Liver (tissue), 9 donors: ENCODE results near the gene LHFPL6. TPM values are rescaled to one million over a fixed set of nuclear protein-coding genes. Genes with fewer than 3 reads are reported as not detected.

ENCODE experiments used
- DNase-seq: peaks from one replicate; pipeline ENCODE4 v3.0.0-alpha.2; 2017; ENCODE audit warnings: low spot score
- H3K27ac ChIP-seq, 2 donors: one replicate each; pipeline ENCODE4 v1.7.0; 2013; ENCODE audit warnings: inconsistent platforms in 2 of 2, low read length in 2 of 2, control low read depth in 1 of 2, low read depth in 1 of 2, mild to moderate bottlenecking in 1 of 2
- H3K27me3 ChIP-seq, 4 donors: one replicate each; pipeline versions ENCODE4 v1.6.1 to v1.7.0; 2013; ENCODE audit warnings: low read length in 3 of 4, inconsistent platforms in 1 of 4, mild to moderate bottlenecking in 1 of 4, moderate library complexity in 1 of 4; ENCODE audit not compliant: control insufficient read depth in 4 of 4, insufficient read depth in 4 of 4
- H3K36me3 ChIP-seq, 4 donors: one replicate each; pipeline versions ENCODE4 v1.6.1 to v1.7.0; 2013; ENCODE audit warnings: low read length in 3 of 4, mild to moderate bottlenecking in 3 of 4, low read depth in 1 of 4, moderate library complexity in 1 of 4; ENCODE audit not compliant: control insufficient read depth in 4 of 4, insufficient read depth in 3 of 4
- H3K4me1 ChIP-seq, 4 donors: one replicate each; pipeline versions ENCODE4 v1.6.1 to v1.7.0; 2013; ENCODE audit warnings: low read length in 3 of 4, mild to moderate bottlenecking in 3 of 4, moderate library complexity in 1 of 4; ENCODE audit not compliant: control insufficient read depth in 4 of 4, insufficient read depth in 4 of 4
- H3K4me3 ChIP-seq, 3 donors: one replicate each; pipeline versions ENCODE4 v1.6.1 to v1.7.0; 2013; ENCODE audit warnings: low read length in 3 of 3, control low read depth in 1 of 3, low read depth in 1 of 3, mild to moderate bottlenecking in 1 of 3
- H3K9ac ChIP-seq, 2 donors: one replicate each; pipeline ENCODE4 v1.7.0; 2013; ENCODE audit warnings: low read length in 2 of 2, mild to moderate bottlenecking in 2 of 2, moderate library complexity in 2 of 2, control low read depth in 1 of 2, low read depth in 1 of 2
- H3K9me3 ChIP-seq, 4 donors: one replicate each; pipeline versions ENCODE4 v1.6.1 to v1.7.0; 2013; ENCODE audit warnings: low read length in 3 of 4; ENCODE audit not compliant: control insufficient read depth in 4 of 4
- GABPA ChIP-seq, 2 donors: IDR thresholded peaks in 1 of 2; conservative IDR thresholded peaks in 1 of 2; 2 replicates each; pipeline ENCODE4 v1.6.1; 2016; ENCODE audit warnings: antibody characterized with exemption in 2 of 2, mild to moderate bottlenecking in 1 of 2, moderate library complexity in 1 of 2
- RAD21 ChIP-seq, 2 donors: IDR thresholded peaks; 2 replicates each; pipeline ENCODE4 v1.6.1; 2016; ENCODE audit warnings: antibody characterized with exemption in 2 of 2, mild to moderate bottlenecking in 2 of 2
- RXRA ChIP-seq, 2 donors: IDR thresholded peaks; 2 replicates each; pipeline ENCODE4 v1.6.1; 2017 to 2018; ENCODE audit warnings: antibody characterized with exemption in 2 of 2, mild to moderate bottlenecking in 1 of 2
- YY1 ChIP-seq: IDR thresholded peaks from 2 replicates; pipeline ENCODE4 v1.6.1; 2016; ENCODE audit warnings: antibody characterized with exemption, mild to moderate bottlenecking
- WGBS: extraction: QIAGEN DNeasy Blood & Tissue Kit; methylation state at CpG from one replicate; pipeline ENCODE4 v1.1.7; 2013; 5-methylcytosine and 5-hydroxymethylcytosine counted together
- polyA plus RNA-seq, 2 donors: library from polyadenylated mRNA; stranded (reverse) in 1 of 2; unstranded in 1 of 2; fragments of 200-250 nt in 1 of 2; fragments of >200 nt in 1 of 2; fragmentation: Nextera tagmentation in 1 of 2; extraction: Ambion mirVana in 1 of 2; gene quantifications; one replicate each; pipeline versions ENCODE4 v1.2.1 to v1.2.3, GENCODE V29; 2013 to 2015
- total RNA-seq, 2 donors: library from RNA; depleted of rRNA; stranded (reverse); fragments of >200 nt; gene quantifications; one replicate each; pipeline ENCODE4 v1.2.3, GENCODE V29; 2014
- TF ChIP-seq, protein P1 (sequence below): fragments of 150-350 bp; IDR thresholded peaks from 2 replicates; pipeline ENCODE4 v1.5.1; 2017; ENCODE audit warnings: improper control_type of control experiment, low read depth, low read length; ENCODE audit not compliant: missing input control
- TF ChIP-seq, protein P2 (sequence below): IDR thresholded peaks from 2 replicates; pipeline ENCODE4 v1.6.1; 2016; ENCODE audit warnings: antibody characterized with exemption
- TF ChIP-seq, protein P3 (sequence below): IDR thresholded peaks from 2 replicates; pipeline ENCODE4 v1.6.1; 2016; ENCODE audit warnings: antibody characterized with exemption
- donor health status: healthy.
- donor health status: healthy.
- donor health status: healthy.
- donor health status: healthy.
- donor health status: healthy.

LHFPL6 gene
- total and polyA plus RNA-seq, 4 donors, result 2.6 to 8.3 (median 5.5) TPM

DNA sequence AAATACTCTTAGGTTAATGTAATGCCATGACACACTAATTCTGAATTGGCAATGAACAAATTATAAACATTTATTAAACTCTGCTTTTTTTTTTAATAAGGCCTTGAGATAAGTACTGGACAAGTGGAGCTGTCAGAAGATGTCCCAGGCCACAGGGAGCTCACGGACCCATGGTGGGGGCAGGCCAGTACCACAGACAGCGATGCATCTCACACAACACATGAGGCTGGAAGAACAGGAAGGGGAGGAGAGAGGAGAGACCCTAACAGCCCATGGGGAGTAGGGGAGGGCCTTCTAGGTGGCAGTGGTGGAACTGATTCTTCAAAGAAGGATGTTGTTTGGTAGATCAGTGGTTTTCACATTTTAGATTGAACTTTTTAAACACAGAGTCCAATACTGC lies 128.4 kb downstream of the LHFPL6 start:
- no peaks in the 10 kb centered on the region for H3K9me3 ChIP-seq
- H3K27me3 ChIP-seq, result peaks cover 0 to 3% (median 0%) of the 10 kb centered on the region in 4 donors
- H3K27ac ChIP-seq, result no peak overlapping the region
- H3K4me1 ChIP-seq, result no peaks in the 10 kb centered on the region
- TF ChIP-seq, protein P1, sequence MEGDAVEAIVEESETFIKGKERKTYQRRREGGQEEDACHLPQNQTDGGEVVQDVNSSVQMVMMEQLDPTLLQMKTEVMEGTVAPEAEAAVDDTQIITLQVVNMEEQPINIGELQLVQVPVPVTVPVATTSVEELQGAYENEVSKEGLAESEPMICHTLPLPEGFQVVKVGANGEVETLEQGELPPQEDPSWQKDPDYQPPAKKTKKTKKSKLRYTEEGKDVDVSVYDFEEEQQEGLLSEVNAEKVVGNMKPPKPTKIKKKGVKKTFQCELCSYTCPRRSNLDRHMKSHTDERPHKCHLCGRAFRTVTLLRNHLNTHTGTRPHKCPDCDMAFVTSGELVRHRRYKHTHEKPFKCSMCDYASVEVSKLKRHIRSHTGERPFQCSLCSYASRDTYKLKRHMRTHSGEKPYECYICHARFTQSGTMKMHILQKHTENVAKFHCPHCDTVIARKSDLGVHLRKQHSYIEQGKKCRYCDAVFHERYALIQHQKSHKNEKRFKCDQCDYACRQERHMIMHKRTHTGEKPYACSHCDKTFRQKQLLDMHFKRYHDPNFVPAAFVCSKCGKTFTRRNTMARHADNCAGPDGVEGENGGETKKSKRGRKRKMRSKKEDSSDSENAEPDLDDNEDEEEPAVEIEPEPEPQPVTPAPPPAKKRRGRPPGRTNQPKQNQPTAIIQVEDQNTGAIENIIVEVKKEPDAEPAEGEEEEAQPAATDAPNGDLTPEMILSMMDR, result no peak
- TF ChIP-seq YY1, result no peak
- TF ChIP-seq RAD21 (IDR thresholded peaks at IDR 0.05), result no peak
- TF ChIP-seq, protein P2, sequence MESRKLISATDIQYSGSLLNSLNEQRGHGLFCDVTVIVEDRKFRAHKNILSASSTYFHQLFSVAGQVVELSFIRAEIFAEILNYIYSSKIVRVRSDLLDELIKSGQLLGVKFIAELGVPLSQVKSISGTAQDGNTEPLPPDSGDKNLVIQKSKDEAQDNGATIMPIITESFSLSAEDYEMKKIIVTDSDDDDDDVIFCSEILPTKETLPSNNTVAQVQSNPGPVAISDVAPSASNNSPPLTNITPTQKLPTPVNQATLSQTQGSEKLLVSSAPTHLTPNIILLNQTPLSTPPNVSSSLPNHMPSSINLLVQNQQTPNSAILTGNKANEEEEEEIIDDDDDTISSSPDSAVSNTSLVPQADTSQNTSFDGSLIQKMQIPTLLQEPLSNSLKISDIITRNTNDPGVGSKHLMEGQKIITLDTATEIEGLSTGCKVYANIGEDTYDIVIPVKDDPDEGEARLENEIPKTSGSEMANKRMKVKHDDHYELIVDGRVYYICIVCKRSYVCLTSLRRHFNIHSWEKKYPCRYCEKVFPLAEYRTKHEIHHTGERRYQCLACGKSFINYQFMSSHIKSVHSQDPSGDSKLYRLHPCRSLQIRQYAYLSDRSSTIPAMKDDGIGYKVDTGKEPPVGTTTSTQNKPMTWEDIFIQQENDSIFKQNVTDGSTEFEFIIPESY, result no peak
- no peak for TF ChIP-seq GABPA (IDR thresholded peaks at IDR 0.05 in 1 of 2, conservative IDR thresholded peaks at IDR 0.05 in 1 of 2)
- DNase-seq, result no peak
- H3K9ac ChIP-seq, result no peak overlapping the region
- H3K4me3 ChIP-seq, result no peak overlapping the region
- H3K36me3 ChIP-seq, result no peaks in the 10 kb centered on the region
- 77% methylated on average over 2 of the region's 2 CpGs for WGBS

DNA sequence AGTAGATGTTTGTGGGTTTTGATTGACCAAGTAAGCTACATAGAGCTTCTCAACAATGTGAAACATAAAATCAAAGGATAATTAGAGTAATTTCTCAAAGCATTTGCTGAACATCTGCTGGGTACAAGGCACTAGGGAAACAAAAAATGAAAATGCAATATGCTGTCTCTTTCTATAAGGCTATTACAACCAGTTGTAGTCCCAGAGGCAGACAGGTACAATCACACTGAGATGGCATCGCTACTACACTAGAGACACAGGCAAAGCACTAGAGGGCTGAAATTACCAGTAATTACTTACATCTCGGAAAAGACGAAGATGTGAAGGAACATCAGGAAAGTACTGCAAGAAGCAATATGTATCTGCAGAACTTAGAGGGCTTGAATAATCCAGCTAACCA lies 133.3 kb downstream of the LHFPL6 start:
- Histone ChIP-seq H3K9me3 (no peaks in the 10 kb centered on the region), H3K36me3 (no peaks in the 10 kb centered on the region), H3K27ac (no peak overlapping the region), H3K4me3 (no peak overlapping the region), H3K27me3 (peaks cover 0 to 3% (median 0%) of the 10 kb centered on the region in 4 donors), H3K4me1 (peaks cover 0 to 6% (median 0%) of the 10 kb centered on the region in 4 donors), H3K9ac (no peak overlapping the region)
- WGBS, result 87% methylated on average over 3 of the region's 3 CpGs
- DNase-seq, result no peak
- TF ChIP-seq, protein P3, sequence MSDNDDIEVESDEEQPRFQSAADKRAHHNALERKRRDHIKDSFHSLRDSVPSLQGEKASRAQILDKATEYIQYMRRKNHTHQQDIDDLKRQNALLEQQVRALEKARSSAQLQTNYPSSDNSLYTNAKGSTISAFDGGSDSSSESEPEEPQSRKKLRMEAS, result no peak

DNA sequence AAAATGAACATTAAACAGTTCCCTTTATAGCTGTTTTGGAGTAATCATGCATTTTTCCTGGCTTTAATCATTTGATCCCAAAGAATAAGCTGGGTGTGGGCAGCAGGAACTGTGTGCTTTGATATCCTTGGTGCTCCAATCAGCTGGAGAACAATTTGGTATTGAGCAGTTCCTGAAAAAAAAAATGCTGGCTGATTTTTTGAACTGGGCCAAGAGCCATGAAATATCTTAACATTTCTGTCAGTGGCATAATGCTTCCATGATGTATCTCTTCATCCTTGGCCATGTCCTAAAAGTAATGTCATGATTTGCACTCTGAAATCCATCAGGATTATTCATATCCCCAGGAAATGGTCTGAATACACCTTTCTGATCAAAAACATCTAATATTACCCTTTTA lies 134.7 kb downstream of the LHFPL6 start:
- Histone ChIP-seq H3K36me3 (no peaks in the 10 kb centered on the region), H3K9ac (no peak overlapping the region), H3K27me3 (peaks cover 0 to 3% (median 0%) of the 10 kb centered on the region in 4 donors), H3K9me3 (no peaks in the 10 kb centered on the region), H3K27ac (no peak overlapping the region), H3K4me3 (no peak overlapping the region), H3K4me1 (peaks cover 0 to 6% (median 0%) of the 10 kb centered on the region in 4 donors)
- no peak for DNase-seq
- no peak for TF ChIP-seq RXRA (IDR thresholded peaks at IDR 0.05)
- TF ChIP-seq, protein P3, result no peak
- TF ChIP-seq, protein P2, result no peak
